Activated T-cell treated with anti-CD3 and anti-CD28 coated beads, Interleukin-2, amount 50 U/mL, for 24 hours (primary cell): ENCODE data around the gene CDC42SE2.
A peak's percentile ranks its signal among the peaks of the same experiment; 100 is the strongest.

Source experiments
- DNase-seq: peaks from one replicate; pipeline ENCODE4 v3.0.0-alpha.2; 2020
- H3K27ac Mint-ChIP-seq: 2 replicates; pipeline ENCODE4 v1.8.0; 2020; ENCODE audit warnings: mild to moderate bottlenecking, mixed read lengths
- H3K27me3 Mint-ChIP-seq: 2 replicates; pipeline ENCODE4 v1.8.0; 2020; ENCODE audit warnings: mixed read lengths
- H3K36me3 Mint-ChIP-seq: 2 replicates; pipeline ENCODE4 v1.8.0; 2020; ENCODE audit warnings: low read depth, mixed read lengths
- H3K4me1 Mint-ChIP-seq: 2 replicates; pipeline ENCODE4 v1.8.0; 2020; ENCODE audit warnings: low read depth, mixed read lengths
- H3K4me3 Mint-ChIP-seq: 2 replicates; pipeline ENCODE4 v1.8.0; 2020; ENCODE audit warnings: mild to moderate bottlenecking, moderate library complexity, mixed read lengths
- H3K9me3 Mint-ChIP-seq: 2 replicates; pipeline ENCODE4 v1.8.0; 2020; ENCODE audit warnings: mixed read lengths

Gene CDC42SE2

GRCh38 chr5:131441184-131441583, 177.3 kb downstream of the CDC42SE2 start:
- peaks cover 19% of the 10 kb centered on the region for H3K4me1 Mint-ChIP-seq
- peak overlapping the region; percentile 48 for H3K27ac Mint-ChIP-seq
- H3K36me3 Mint-ChIP-seq, result peaks cover 94% of the 10 kb centered on the region
- DNase-seq, result no peak
- H3K4me3 Mint-ChIP-seq, result no peak overlapping the region
- H3K27me3 Mint-ChIP-seq, result no peaks in the 10 kb centered on the region
- no peaks in the 10 kb centered on the region for H3K9me3 Mint-ChIP-seq
